Lung (tissue), 12 donors: Measurements from ENCODE around the gene GBP7. TPM values are rescaled to one million over a fixed set of nuclear protein-coding genes. Genes with fewer than 3 reads are reported as not detected.
A peak's percentile ranks its signal among the peaks of the same experiment; 100 is the strongest.

ENCODE experiments used
- ATAC-seq: fragments of 200-7000 bp; cut with Tn5 transposase; one replicate; pipeline ENCODE4 v1.9.1; 2020; ENCODE audit warnings: moderate number of reproducible peaks; ENCODE audit not compliant: insufficient read depth, low FRiP score
- DNase-seq, 3 donors: peaks; one replicate each; pipeline ENCODE4 v3.0.0-alpha.2; 2013 to 2017
- H3K27ac ChIP-seq, 2 donors: one replicate each; pipeline ENCODE4 v1.5.1; 2013; ENCODE audit warnings: mild to moderate bottlenecking in 2 of 2, moderate library complexity in 2 of 2, control low read depth in 1 of 2, inconsistent platforms in 1 of 2, low read depth in 1 of 2, low read length in 1 of 2
- H3K27me3 ChIP-seq, 3 donors: one replicate each; pipeline ENCODE4 v1.5.1; 2013; ENCODE audit warnings: low read length in 2 of 3; ENCODE audit not compliant: control insufficient read depth in 3 of 3, insufficient read depth in 3 of 3
- H3K36me3 ChIP-seq, 4 donors: one replicate each; pipeline ENCODE4 v1.5.1; 2013; ENCODE audit warnings: low read length in 4 of 4, mild to moderate bottlenecking in 1 of 4, moderate library complexity in 1 of 4; ENCODE audit not compliant: control insufficient read depth in 4 of 4, insufficient read depth in 4 of 4
- H3K4me1 ChIP-seq, 5 donors: one replicate each; pipeline ENCODE4 v1.5.1; 2013; ENCODE audit warnings: low read length in 5 of 5, mild to moderate bottlenecking in 2 of 5, moderate library complexity in 1 of 5; ENCODE audit not compliant: control insufficient read depth in 5 of 5, insufficient read depth in 5 of 5
- H3K4me3 ChIP-seq: one replicate; pipeline ENCODE4 v1.5.1; 2013; ENCODE audit warnings: mild to moderate bottlenecking, control low read depth, moderate library complexity
- H3K9ac ChIP-seq, 2 donors: one replicate each; pipeline ENCODE4 v1.5.1; 2013; ENCODE audit warnings: low read length in 2 of 2, control low read depth in 1 of 2; ENCODE audit not compliant: insufficient read depth in 1 of 2
- H3K9me3 ChIP-seq, 4 donors: one replicate each; pipeline ENCODE4 v1.5.1; 2013; ENCODE audit warnings: low read length in 3 of 4, mild to moderate bottlenecking in 1 of 4, moderate library complexity in 1 of 4; ENCODE audit not compliant: control insufficient read depth in 4 of 4, insufficient read depth in 3 of 4
- CTCF ChIP-seq: IDR thresholded peaks from 2 replicates; pipeline ENCODE4 v1.5.1; 2012; ENCODE audit warnings: mild to moderate bottlenecking; ENCODE audit errors: control extremely low read depth, extremely low read depth
- WGBS, 2 donors: extraction: QIAGEN DNeasy Blood & Tissue Kit; methylation state at CpG; one replicate each; pipeline ENCODE4 v1.1.7; 2013; 5-methylcytosine and 5-hydroxymethylcytosine counted together
- polyA plus RNA-seq, 2 donors: library from polyadenylated mRNA; stranded (reverse); fragments of 200-250 nt; gene quantifications; one replicate each; pipeline ENCODE4 v1.2.1, GENCODE V29; 2013
- total RNA-seq, 2 donors: library from RNA; depleted of rRNA in 1 of 2; stranded (reverse); fragments of >200 nt in 1 of 2; gene quantifications; one replicate each; pipeline ENCODE4 v1.2.1, GENCODE V29; 2014 to 2021
- donor health status: control.
- donor health status: control.
- donor health status: Bipolar disorder and iron deficiency.
- donor health status: healthy.
- donor health status: DM: yes; HTN: yes; CAD: no.

The GBP7 gene
- total and polyA plus RNA-seq, 4 donors = 0.01 to 0.09 TPM; not detected in 2

DNA sequence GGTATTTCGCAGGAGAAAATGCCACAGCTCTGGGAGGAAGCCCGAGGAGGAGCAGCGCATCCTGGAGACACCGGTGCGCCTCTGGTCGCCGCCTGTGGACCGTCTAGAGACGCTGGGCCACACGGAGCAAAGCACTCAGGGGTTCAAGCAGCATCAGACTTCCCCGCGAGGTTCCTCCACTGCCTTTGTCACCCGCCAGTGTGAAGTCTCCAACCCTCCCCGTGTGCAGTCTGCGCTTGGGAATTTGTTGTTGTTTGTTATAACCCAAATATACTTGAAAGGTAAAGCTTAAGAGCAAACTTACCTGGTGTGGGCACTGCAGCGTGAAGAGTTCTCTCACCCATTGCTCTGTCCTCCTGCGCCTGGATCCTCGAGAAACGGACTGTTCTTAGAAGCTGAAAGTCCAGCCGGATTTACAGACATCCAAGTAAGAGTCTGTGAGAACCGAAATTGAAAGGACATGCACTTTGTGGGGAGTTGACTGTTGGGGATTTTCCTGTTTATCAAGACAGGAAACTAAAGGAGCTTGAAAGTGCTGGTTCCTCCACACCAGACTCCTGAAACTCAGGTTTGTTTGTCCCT lies 22.8 kb upstream of the GBP7 start, which contains the start of gene GBP4:
Gene GBP4 (minus strand): TSS at position 452 of the 582 bp plus-strand sequence. CDS start 108 bp downstream, at position 344.
- Histone ChIP-seq H3K9me3 (no peaks in the 10 kb centered on the region), H3K36me3 (peaks cover 0 to 4% (median 0%) of the 10 kb centered on the region in 4 donors), H3K9ac (peak within 1 kb of the TSS; percentile 43 to 77), H3K4me1 (peaks cover 1 to 21% (median 5%) of the 10 kb centered on the region in 5 donors), H3K4me3 (peak within 1 kb of the TSS; percentile 64), H3K27ac (peak within 1 kb of the TSS; percentile 83 to 87), H3K27me3 (peaks cover 0 to 12% (median 0%) of the 10 kb centered on the region in 3 donors)
- WGBS, 2 donors = 4 to 5% methylated on average over 21 of the region's 21 CpGs
- peak; percentile 15 to 58 (median 38) for DNase-seq
- peak; percentile 79 for ATAC-seq
- no peak for TF ChIP-seq CTCF

- ATAC-seq (no peak), DNase-seq (no peak)
- TF ChIP-seq CTCF = no peak
- peak overlapping the region; percentile 64 for H3K4me3 ChIP-seq
- peaks cover 0 to 12% (median 0%) of the 10 kb centered on the region in 3 donors for H3K27me3 ChIP-seq
- no peaks in the 10 kb centered on the region for H3K9me3 ChIP-seq
- H3K36me3 ChIP-seq = peaks cover 0 to 5% (median under 1%) of the 10 kb centered on the region in 4 donors
- peak overlapping the region; percentile 83 to 87 for H3K27ac ChIP-seq
- peak overlapping the region in 1 of 2 donors; percentile 5 for H3K9ac ChIP-seq
- H3K4me1 ChIP-seq = peaks cover 3 to 21% (median 5%) of the 10 kb centered on the region in 5 donors
- WGBS, 2 donors = 1 to 3% methylated on average over 8 of the region's 8 CpGs
These were observed 22.3 kb upstream of the GBP7 start for GRCh38 chr1:89198081-89198480.

DNA sequence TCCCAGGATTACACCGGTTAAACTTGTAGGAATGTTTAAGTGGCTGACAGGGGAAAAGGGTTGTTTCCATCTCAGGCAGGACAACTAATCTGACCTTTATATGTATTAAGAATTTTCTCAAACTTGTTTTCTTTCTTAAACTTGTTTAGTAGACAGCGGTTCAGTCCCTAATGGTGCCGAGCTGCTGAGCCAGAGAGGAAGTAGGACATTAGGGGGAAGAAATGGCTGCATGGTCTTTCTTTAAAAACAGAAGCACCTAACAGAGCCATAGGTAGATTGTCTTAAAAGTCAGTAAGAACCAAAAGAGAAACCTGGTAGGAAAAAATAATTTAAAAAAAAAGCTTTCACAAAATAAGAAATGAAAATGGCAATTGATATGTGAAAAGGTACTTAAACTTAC lies 19.7 kb upstream of the GBP7 start:
- no peak for TF ChIP-seq CTCF
- Histone ChIP-seq H3K9ac (no peak overlapping the region), H3K4me3 (no peak overlapping the region), H3K27ac (peak overlapping the region in 1 of 2 donors; percentile 2), H3K4me1 (peaks cover 0 to 10% (median 1%) of the 10 kb centered on the region in 5 donors), H3K36me3 (peaks cover 0 to 9% (median 3%) of the 10 kb centered on the region in 4 donors), H3K27me3 (peaks cover 0 to 12% (median 0%) of the 10 kb centered on the region in 3 donors), H3K9me3 (no peaks in the 10 kb centered on the region)
- 41 to 57% methylated on average over 3 of the region's 3 CpGs for WGBS, 2 donors
- ATAC-seq (no peak), DNase-seq (no peak)
